ENCODE data around the gene LINGO4. TPM values are rescaled to one million over a fixed set of nuclear protein-coding genes. Genes with fewer than 3 reads are reported as not detected.

Gene LINGO4, protein sequence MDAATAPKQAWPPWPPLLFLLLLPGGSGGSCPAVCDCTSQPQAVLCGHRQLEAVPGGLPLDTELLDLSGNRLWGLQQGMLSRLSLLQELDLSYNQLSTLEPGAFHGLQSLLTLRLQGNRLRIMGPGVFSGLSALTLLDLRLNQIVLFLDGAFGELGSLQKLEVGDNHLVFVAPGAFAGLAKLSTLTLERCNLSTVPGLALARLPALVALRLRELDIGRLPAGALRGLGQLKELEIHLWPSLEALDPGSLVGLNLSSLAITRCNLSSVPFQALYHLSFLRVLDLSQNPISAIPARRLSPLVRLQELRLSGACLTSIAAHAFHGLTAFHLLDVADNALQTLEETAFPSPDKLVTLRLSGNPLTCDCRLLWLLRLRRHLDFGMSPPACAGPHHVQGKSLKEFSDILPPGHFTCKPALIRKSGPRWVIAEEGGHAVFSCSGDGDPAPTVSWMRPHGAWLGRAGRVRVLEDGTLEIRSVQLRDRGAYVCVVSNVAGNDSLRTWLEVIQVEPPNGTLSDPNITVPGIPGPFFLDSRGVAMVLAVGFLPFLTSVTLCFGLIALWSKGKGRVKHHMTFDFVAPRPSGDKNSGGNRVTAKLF
- total RNA-seq (2022; extraction: Qiagen RNA extraction; ENCODE audit: low read depth) = not detected in 5 replicates

DNA sequence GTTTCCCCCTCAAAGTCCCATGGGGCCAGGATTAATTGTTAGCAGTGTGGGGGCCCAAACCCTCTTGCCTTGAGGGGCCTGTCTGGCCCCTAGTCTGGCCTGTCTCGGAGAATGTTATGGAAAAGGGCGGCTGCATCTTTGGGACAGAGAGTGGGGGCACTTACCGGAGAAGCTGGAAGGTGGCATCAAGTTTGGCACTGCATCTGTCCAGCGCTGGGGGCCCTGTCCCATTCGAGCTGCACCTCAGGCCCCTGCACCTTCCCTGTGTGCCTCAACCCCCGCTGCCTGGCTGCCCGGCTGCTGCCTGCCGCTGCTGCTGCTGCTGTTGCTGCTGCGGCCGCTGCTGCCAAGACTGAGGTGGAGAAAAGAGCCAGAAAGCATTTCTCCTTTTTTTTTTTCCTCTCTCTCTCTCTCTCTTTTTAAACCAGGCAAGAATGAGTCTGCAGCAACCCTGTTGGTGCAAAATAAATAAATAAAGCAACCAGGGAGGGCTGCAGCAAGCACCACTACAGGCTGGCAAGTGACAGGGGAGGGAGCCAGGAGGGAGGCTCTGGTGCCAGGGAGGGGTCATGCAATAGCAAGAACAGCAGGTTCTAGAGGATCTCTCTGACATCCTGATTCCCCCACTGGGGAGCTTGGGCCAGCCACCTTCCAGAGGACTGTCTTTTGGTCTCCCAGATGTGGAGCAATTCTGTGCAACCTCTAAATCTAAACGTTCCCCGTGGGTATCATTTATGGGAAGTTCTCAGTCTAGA is at the start of gene LINGO4:
LINGO4 (minus strand) TSS at position 354 of the 755 bp plus-strand sequence. CDS start 2,715 bp downstream, outside the sequence.

DNA sequence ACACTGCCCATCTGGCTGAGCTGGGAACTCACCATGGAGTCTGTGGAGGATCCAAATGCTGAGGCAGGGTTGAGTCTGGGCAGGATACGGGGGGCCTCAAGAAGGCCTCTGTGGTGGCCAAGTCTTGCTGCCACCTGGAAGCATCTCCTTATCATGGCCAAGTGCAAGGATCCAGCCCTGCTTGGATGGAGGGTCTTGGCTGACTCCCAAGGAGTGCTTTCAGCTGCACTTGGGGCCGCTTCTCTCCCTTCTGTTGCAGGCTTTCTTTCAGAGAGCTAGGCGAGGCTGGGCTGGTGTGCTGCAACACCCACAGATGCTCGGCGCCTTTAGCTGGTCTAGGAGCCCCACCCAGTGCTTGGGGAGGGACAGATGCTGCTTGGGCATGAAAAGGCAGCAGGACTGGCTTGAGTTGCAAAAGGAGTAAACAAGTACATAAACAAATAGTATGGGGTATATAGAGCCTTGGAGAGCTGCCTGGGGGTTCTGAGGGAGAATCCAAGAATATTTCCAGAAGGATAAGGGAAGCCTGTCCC is 48.3 kb upstream of the LINGO4 start, which contains the start of gene THEM5:
THEM5 (minus strand) TSS at position 302 of the 533 bp plus-strand sequence; CDS start at position 155, 147 bp downstream.

GRCh38 chr1:151839457-151840403 is 34.5 kb upstream of the LINGO4 start, which contains the start of gene C2CD4D:
Gene C2CD4D (minus strand): TSS chr1:151839820. CDS start chr1:151838989, 831 bp downstream.

DNA sequence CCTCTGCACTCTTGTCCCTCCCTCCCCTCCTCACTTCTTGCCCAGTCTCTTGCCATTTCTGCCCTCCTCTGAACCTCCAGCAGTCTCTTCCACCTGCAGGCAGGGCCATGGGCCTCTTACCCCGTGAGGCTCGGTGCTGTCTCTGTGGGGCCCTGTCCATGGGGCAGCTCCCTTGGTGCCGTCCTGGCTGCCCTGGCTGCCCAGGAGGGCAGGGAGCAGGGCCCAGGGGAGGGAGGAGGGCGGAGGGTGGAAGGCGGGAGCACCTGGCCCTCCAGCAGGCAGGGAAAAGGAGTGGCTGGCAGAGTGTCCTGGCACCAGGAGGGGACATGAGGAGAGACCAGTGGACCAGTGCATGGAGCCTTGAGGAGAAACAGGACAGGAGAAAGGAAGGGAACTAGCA is 26.4 kb upstream of the LINGO4 start, which contains the start of gene RORC:
RORC (minus strand) TSS at position 198 of the 400 bp plus-strand sequence; CDS start at position 160, 38 bp downstream.

GRCh38 chr1:151790071-151790939 is 14.9 kb downstream of the LINGO4 start, which contains the start of gene TDRKH:
Gene TDRKH (minus strand): TSS chr1:151790500. CDS start chr1:151783022, 7,478 bp downstream.

GRCh38 chr1:151762941-151763921 is 42.0 kb downstream of the LINGO4 start, which contains the start of gene MRPL9:
Gene MRPL9 (minus strand): TSS chr1:151763496. CDS start chr1:151763479, 17 bp downstream.

Other genes starting within 250 kb of the LINGO4 start
- 7.9 to 11.6 TPM (median 8.1 TPM) in 5 replicates for gene SNX27, start 193.4 kb downstream of the LINGO4 start, total RNA-seq (2022; extraction: Qiagen RNA extraction; ENCODE audit: low read depth)
- gene CELF3, start 88.6 kb downstream of the LINGO4 start, total RNA-seq (2022; extraction: Qiagen RNA extraction; ENCODE audit: low read depth) = 0.05 TPM in 1 of 5 replicates, not detected in the others
- gene RIIAD1, start 83.9 kb downstream of the LINGO4 start, total RNA-seq (2022; extraction: Qiagen RNA extraction; ENCODE audit: low read depth) = not detected in 5 replicates
- gene MRPL9, start 41.9 kb downstream of the LINGO4 start, total RNA-seq (2022; extraction: Qiagen RNA extraction; ENCODE audit: low read depth) = 79.8 to 98.7 TPM (median 85.9 TPM) in 5 replicates
- gene TDRKH, start 14.9 kb downstream of the LINGO4 start, total RNA-seq (2022; extraction: Qiagen RNA extraction; ENCODE audit: low read depth) = 4.6 to 6.3 TPM (median 5.8 TPM) in 5 replicates
- 0.03 to 0.08 TPM (median 0.06 TPM) in 3 of 5 replicates, not detected in the others for gene RORC, start 26.4 kb upstream of the LINGO4 start, total RNA-seq (2022; extraction: Qiagen RNA extraction; ENCODE audit: low read depth)
- gene C2CD4D, start 34.4 kb upstream of the LINGO4 start, total RNA-seq (2022; extraction: Qiagen RNA extraction; ENCODE audit: low read depth) = 0.07 TPM in 1 of 5 replicates, not detected in the others
- not detected in 5 replicates for gene THEM5, start 48.3 kb upstream of the LINGO4 start, total RNA-seq (2022; extraction: Qiagen RNA extraction; ENCODE audit: low read depth)
- gene THEM4, start 104.1 kb upstream of the LINGO4 start, total RNA-seq (2022; extraction: Qiagen RNA extraction; ENCODE audit: low read depth) = 13.9 to 14.4 TPM (median 14.3 TPM) in 5 replicates
- gene S100A10, start 188.4 kb upstream of the LINGO4 start, total RNA-seq (2022; extraction: Qiagen RNA extraction; ENCODE audit: low read depth) = 2,300 to 2,794 TPM (median 2,546 TPM) in 5 replicates
- 1,851 to 2,064 TPM (median 1,907 TPM) in 5 replicates for gene S100A11, start 231.6 kb upstream of the LINGO4 start, total RNA-seq (2022; extraction: Qiagen RNA extraction; ENCODE audit: low read depth)